VCaP (cell line): ENCODE data around the gene DNAL1.

Experiments
- H3K27ac ChIP-seq: fragments of 450-650 bp; 2 replicates; pipeline ENCODE4 v1.5.1; 2017
- CTCF ChIP-seq: fragments of 450-650 bp; conservative IDR thresholded peaks from 2 replicates; pipeline ENCODE4 v1.5.1; 2017; ENCODE audit warnings: mild to moderate bottlenecking, moderate library complexity

The DNAL1 gene

GRCh38 chr14:73715707-73716106 is 70.9 kb downstream of the DNAL1 start:
- no peak for TF ChIP-seq CTCF
- H3K27ac ChIP-seq: no peak overlapping the region; the same call in 1 of the 2 replicates

- no peak overlapping the region for H3K27ac ChIP-seq
- no peak for TF ChIP-seq CTCF
Observed at GRCh38 chr14:73717266-73717665, 72.5 kb downstream of the DNAL1 start.

- H3K27ac ChIP-seq: no peak overlapping the region
- TF ChIP-seq CTCF: no peak
Observed at GRCh38 chr14:73717711-73718417, 73.1 kb downstream of the DNAL1 start.

GRCh38 chr14:73718418-73719251 is 73.8 kb downstream of the DNAL1 start:
- TF ChIP-seq CTCF: no peak
- no peak overlapping the region for H3K27ac ChIP-seq

GRCh38 chr14:73719361-73719760 is 74.6 kb downstream of the DNAL1 start:
- no peak overlapping the region for H3K27ac ChIP-seq
- TF ChIP-seq CTCF: no peak

- H3K27ac ChIP-seq: no peak overlapping the region
- TF ChIP-seq CTCF: no peak
Observed at GRCh38 chr14:73719791-73720190, 75.0 kb downstream of the DNAL1 start.

- no peak for TF ChIP-seq CTCF
- H3K27ac ChIP-seq: no peak overlapping the region
Observed at GRCh38 chr14:73720636-73721035, 75.8 kb downstream of the DNAL1 start.
